H1 (cell line): ENCODE measurements around the gene RPS27A. TPM values are rescaled to one million over a fixed set of nuclear protein-coding genes. Genes with fewer than 3 reads are reported as not detected.

Experiments
- CTCF ChIA-PET: fragments of 300-600 bp; sonication (Branson Sonifier 250); formaldehyde crosslinking; loops from one replicate; lab custom pipeline; 2021; ENCODE audit not compliant: partially characterized antibody; lab: Charles Lee
- POLR2A ChIA-PET: fragments of 300-600 bp; sonication (Branson Sonifier 250); formaldehyde crosslinking; loops from one replicate; lab custom pipeline; 2021; ENCODE audit warnings: inconsistent platforms; ENCODE audit not compliant: partially characterized antibody; lab: Charles Lee
- DNase-seq, 2 experiments: peaks; one replicate each; pipeline versions ENCODE4 v3.0.0 to v3.0.0-alpha.2; 2010 to 2022; ENCODE audit warnings: low spot score in 2 of 2, low read depth in 1 of 2, mixed read lengths in 1 of 2
- FAIRE-seq: peaks from 2 replicates; lab custom pipeline; 2011; peaks lifted over from hg19 to GRCh38; lab: Jason Lieb, UNC
- H2AFZ ChIP-seq: 2 replicates; pipeline ENCODE4 v1.8.1; 2012; ENCODE audit warnings: low read length, inconsistent platforms
- H2AK5ac ChIP-seq: 2 replicates; pipeline ENCODE4 v1.6.1; 2013; ENCODE audit warnings: low read depth, low read length
- H2BK120ac ChIP-seq: replicated peaks from 2 replicates; pipeline ENCODE3; 2013; ENCODE audit warnings: low read depth, low read length, inconsistent platforms
- H2BK12ac ChIP-seq: 2 replicates; pipeline ENCODE4 v1.6.1; 2013; ENCODE audit warnings: low read depth, low read length
- H2BK15ac ChIP-seq: 2 replicates; pipeline ENCODE4 v1.6.1; 2013; ENCODE audit warnings: low read length
- H2BK20ac ChIP-seq: 2 replicates; pipeline ENCODE4 v1.6.1; 2013; ENCODE audit warnings: low read length
- H2BK5ac ChIP-seq: 2 replicates; pipeline ENCODE4 v1.6.1; 2013; ENCODE audit warnings: low read depth, low read length
- H3K14ac ChIP-seq: 2 replicates; pipeline ENCODE4 v1.6.1; 2013; ENCODE audit warnings: inconsistent platforms; ENCODE audit not compliant: insufficient read length
- H3K18ac ChIP-seq: 2 replicates; pipeline ENCODE4 v1.6.1; 2013; ENCODE audit warnings: low read length; ENCODE audit errors: extremely low read depth
- H3K23ac ChIP-seq: 2 replicates; pipeline ENCODE4 v1.6.1; 2013; ENCODE audit warnings: inconsistent platforms; ENCODE audit not compliant: insufficient read length
- H3K23me2 ChIP-seq: 2 replicates; pipeline ENCODE4 v1.6.1; 2013; ENCODE audit warnings: low read depth, low read length
- H3K27ac ChIP-seq: 2 replicates; pipeline ENCODE4 v1.6.1; 2011; ENCODE audit warnings: low read depth, low read length, inconsistent platforms
- H3K27me3 ChIP-seq, 4 experiments: replicated peaks in 1 of 4; 1 replicate in 1 of 4; 2 replicates in 3 of 4; pipeline versions ENCODE4 v1.6.1 to v1.8.1; 2011 to 2013; ENCODE audit warnings: low read length in 3 of 4, mild to moderate bottlenecking in 3 of 4, inconsistent platforms in 2 of 4, mixed read lengths in 2 of 4, moderate library complexity in 1 of 4; ENCODE audit not compliant: control insufficient read depth in 3 of 4, insufficient read depth in 3 of 4; ENCODE audit errors: extremely low read depth in 1 of 4
- H3K36me3 ChIP-seq, 4 experiments: 2 replicates each; pipeline versions ENCODE4 v1.6.1 to v1.8.1; 2011 to 2013; ENCODE audit warnings: mild to moderate bottlenecking in 4 of 4, low read length in 3 of 4, moderate library complexity in 2 of 4, control low read depth in 1 of 4, inconsistent platforms in 1 of 4; ENCODE audit not compliant: insufficient read depth in 4 of 4, control insufficient read depth in 2 of 4
- H3K4ac ChIP-seq: replicated peaks from 2 replicates; pipeline ENCODE3; 2013; ENCODE audit warnings: low read length, low read depth, mixed read lengths, inconsistent platforms; ENCODE audit not compliant: insufficient read length
- H3K4me1 ChIP-seq, 4 experiments: replicated peaks in 1 of 4; 1 replicate in 1 of 4; 2 replicates in 3 of 4; pipeline versions ENCODE4 v1.6.1 to v1.8.1; 2011 to 2013; ENCODE audit warnings: low read length in 3 of 4, inconsistent platforms in 2 of 4, mixed read lengths in 1 of 4; ENCODE audit not compliant: insufficient read depth in 4 of 4, control insufficient read depth in 3 of 4
- H3K4me2 ChIP-seq, 2 experiments: 2 replicates each; pipeline versions ENCODE4 v1.6.1 to v1.8.1; 2011 to 2013; ENCODE audit warnings: low read depth in 2 of 2, low read length in 2 of 2, control low read depth in 1 of 2, inconsistent platforms in 1 of 2, mild to moderate bottlenecking in 1 of 2; ENCODE audit not compliant: insufficient read depth in 1 of 2
- H3K4me3 ChIP-seq, 4 experiments: fragments of 200-600, 300-600 bp in 1 of 4; sonication (generic), shearing (Covaris generic), sonication (Bioruptor Twin) in 1 of 4; 2 replicates each; pipeline versions ENCODE4 v1.5.1 to v1.8.1; 2011 to 2016; ENCODE audit warnings: low read length in 4 of 4, low read depth in 3 of 4, control low read depth in 2 of 4, inconsistent platforms in 2 of 4, mild to moderate bottlenecking in 2 of 4, mixed read lengths in 1 of 4, moderate library complexity in 1 of 4; ENCODE audit not compliant: insufficient read depth in 2 of 4; ENCODE audit errors: extremely low read depth in 1 of 4
- H3K56ac ChIP-seq: replicated peaks from 2 replicates; pipeline ENCODE3; 2013; ENCODE audit warnings: low read depth, mild to moderate bottlenecking, mixed read lengths, low read length, inconsistent platforms; ENCODE audit not compliant: insufficient read length
- H3K79me1 ChIP-seq: 2 replicates; pipeline ENCODE4 v1.6.1; 2013; ENCODE audit warnings: low read depth, low read length, control low read depth
- H3K79me2 ChIP-seq, 2 experiments: 2 replicates each; pipeline versions ENCODE4 v1.6.1 to v1.8.1; 2012 to 2013; ENCODE audit warnings: low read length in 2 of 2, mild to moderate bottlenecking in 2 of 2, inconsistent platforms in 1 of 2; ENCODE audit not compliant: insufficient read depth in 2 of 2, control insufficient read depth in 1 of 2
- H3K9ac ChIP-seq, 4 experiments: replicated peaks in 1 of 4; 1 replicate in 1 of 4; 2 replicates in 3 of 4; pipeline versions ENCODE4 v1.6.1 to v1.8.1; 2011 to 2013; ENCODE audit warnings: low read depth in 3 of 4, low read length in 3 of 4, control low read depth in 2 of 4, mild to moderate bottlenecking in 2 of 4, moderate library complexity in 2 of 4, inconsistent platforms in 1 of 4; ENCODE audit errors: extremely low read depth in 1 of 4
- H3K9me3 ChIP-seq, 2 experiments: 2 replicates each; pipeline versions ENCODE4 v1.6.1 to v1.8.1; 2012 to 2013; ENCODE audit warnings: mild to moderate bottlenecking in 2 of 2, moderate library complexity in 2 of 2, control low read depth in 1 of 2, inconsistent platforms in 1 of 2, low read depth in 1 of 2, low read length in 1 of 2, mixed read lengths in 1 of 2; ENCODE audit not compliant: insufficient read depth in 2 of 2
- H4K20me1 ChIP-seq, 2 experiments: replicated peaks in 1 of 2; 2 replicates each; pipeline versions ENCODE3 to v1.8.1; 2011 to 2013; ENCODE audit warnings: inconsistent platforms in 2 of 2, low read length in 2 of 2, mild to moderate bottlenecking in 1 of 2; ENCODE audit not compliant: insufficient read depth in 2 of 2, control insufficient read depth in 1 of 2
- H4K5ac ChIP-seq: 2 replicates; pipeline ENCODE4 v1.6.1; 2013; ENCODE audit warnings: low read length, low read depth, mixed read lengths, inconsistent platforms; ENCODE audit not compliant: insufficient read length
- H4K8ac ChIP-seq: 2 replicates; pipeline ENCODE4 v1.8.0; 2013; ENCODE audit warnings: mild to moderate bottlenecking, moderate library complexity, low read length, inconsistent platforms; ENCODE audit not compliant: insufficient read depth; ENCODE audit errors: extremely low read depth
- H4K91ac ChIP-seq: replicated peaks from 2 replicates; pipeline ENCODE3; 2013; ENCODE audit warnings: low read length, mixed read lengths, inconsistent platforms; ENCODE audit not compliant: insufficient read length
- POLR2A ChIP-seq, 2 experiments: IDR thresholded peaks; 1 replicate in 1 of 2; 2 replicates in 1 of 2; pipeline ENCODE4 v1.6.1; 2011; ENCODE audit warnings: low read depth in 2 of 2, low read length in 2 of 2, mild to moderate bottlenecking in 2 of 2; ENCODE audit errors: control extremely low read depth in 1 of 2
- POLR2AphosphoS5 ChIP-seq: IDR thresholded peaks from 2 replicates; pipeline ENCODE4 v1.6.1; 2011; ENCODE audit warnings: low read depth, low read length
- SP4 ChIP-seq: IDR thresholded peaks from 2 replicates; pipeline ENCODE4 v1.6.1; 2012; ENCODE audit warnings: low read length, inconsistent platforms
- WGBS, 2 experiments: shearing (Covaris generic) in 1 of 2; methylation state at CpG; one replicate each; pipeline versions ENCODE4 v1.1.6 to v1.1.7; 2013 to 2015; ENCODE audit warnings: low lambda C conversion rate in 2 of 2, mixed read lengths in 2 of 2, inconsistent platforms in 1 of 2, low coverage in 1 of 2, missing lambda C conversion rate in 1 of 2; ENCODE audit not compliant: insufficient replicate concordance in 2 of 2, insufficient coverage in 1 of 2, insufficient read length in 1 of 2; ENCODE audit errors: extremely low coverage in 1 of 2, missing lambda C conversion rate in 1 of 2; 5-methylcytosine and 5-hydroxymethylcytosine counted together
- polyA plus RNA-seq, 7 experiments: library from polyadenylated mRNA; depleted of rRNA in 3 of 7; stranded (reverse) in 5 of 7; unstranded in 2 of 7; fragments of >200 nt in 5 of 7; fragments of 200-250 nt in 2 of 7; gene quantifications; 1 replicate in 5 of 7; 2 replicates in 1 of 7; 4 replicates in 1 of 7; pipeline versions ENCODE4 v1.2.1 to v1.2.3, GENCODE V29; 2011 to 2013; ENCODE audit warnings: missing spikeins in 2 of 7, mixed read lengths in 2 of 7
- total RNA-seq: library from RNA; stranded (reverse); fragmentation: NEBNext Ultra II Directional; extraction: Animal tissue kit (Norgen Biotek cat#: 25700); gene quantifications from 2 replicates; pipeline ENCODE4 v1.2.1, GENCODE V29; 2021

RPS27A gene
- total and polyA plus RNA-seq, 2 of the 8 experiments (the other 6 are each of a cell fraction or from before 2014, with no cell fraction given), result 1,431 to 1,682 TPM

GRCh38 chr2:55235724-55236538 is 3.4 kb downstream of the RPS27A start:
- H3K18ac ChIP-seq, result no peak overlapping the region
- peaks cover 8 to 22% of the 10 kb centered on the region in 2 experiments; a peak in 3 of 4 replicates for H3K79me2 ChIP-seq
- no peak overlapping the region for H4K8ac ChIP-seq
- H2BK20ac ChIP-seq, result no peak overlapping the region
- no peak overlapping the region for H3K27ac ChIP-seq
- H2BK15ac ChIP-seq, result no peak overlapping the region
- no peak for FAIRE-seq
- no peaks in the 10 kb centered on the region for H3K27me3 ChIP-seq
- no peak overlapping the region for H2AFZ ChIP-seq
- H2BK120ac ChIP-seq, result no peak overlapping the region
- 94% methylated on average over 3 of the region's 3 CpGs; no CpG with 5 or more reads in 1 of the 2 experiments for WGBS, 2 experiments
- ChIA-PET CTCF (no interaction called here), POLR2A (interaction anchor here (1.0 to 4.3 kb wide), 5 partner anchors 11 to 22 kb away, joined by 3 to 20 read pairs (median 6); no protein-coding TSS in a partner anchor)
- no peak overlapping the region for H2BK12ac ChIP-seq
- peaks cover 0 to 5% (median 1%) of the 10 kb centered on the region in 4 experiments; a peak in 3 of 7 replicates for H3K4me1 ChIP-seq
- H2AK5ac ChIP-seq, result no peak overlapping the region
- H3K79me1 ChIP-seq, result no peaks in the 10 kb centered on the region
- H3K9ac ChIP-seq, result no peak overlapping the region
- no peak overlapping the region for H3K56ac ChIP-seq
- DNase-seq, result no peak
- no peak overlapping the region for H4K91ac ChIP-seq
- H3K23me2 ChIP-seq, result peaks cover 6% of the 10 kb centered on the region
- H4K20me1 ChIP-seq, result peaks cover 0 to 5% of the 10 kb centered on the region in 2 experiments
- H3K23ac ChIP-seq, result no peak overlapping the region
- TF ChIP-seq POLR2AphosphoS5 (peak; percentile 33), POLR2A (IDR thresholded peaks at IDR 0.05; ENCODE audit: control extremely low read depth in 1 of 2, low read depth in 2 of 2, low read length in 2 of 2) (peak in 1 of 2 experiments; percentile 68; a peak in 2 of 3 replicates), SP4 (no peak)
- H2BK5ac ChIP-seq, result no peak overlapping the region
- H3K36me3 ChIP-seq, result peaks cover 20 to 59% (median 34%) of the 10 kb centered on the region in 4 experiments
- H3K9me3 ChIP-seq, result no peaks in the 10 kb centered on the region
- H3K14ac ChIP-seq, result no peak overlapping the region
- no peak overlapping the region for H3K4me2 ChIP-seq
- H3K4me3 ChIP-seq, result no peak overlapping the region
- no peak overlapping the region for H3K4ac ChIP-seq
- H4K5ac ChIP-seq, result no peak overlapping the region
